Keratinocyte (primary cell): ENCODE data around the gene DECR2. TPM values are rescaled to one million over a fixed set of nuclear protein-coding genes. Genes with fewer than 3 reads are reported as not detected.
"Not testable (repeated sequence)": the region's sequence is repeated elsewhere in the genome, so short reads cannot be mapped to it uniquely, and the experiment has no call there.

ENCODE experiments used
- DNase-seq: peaks from one replicate; pipeline ENCODE4 v3.0.0-alpha.2; 2011; ENCODE audit warnings: low read depth, missing footprints, low spot score
- FAIRE-seq: peaks from 2 replicates; lab custom pipeline; 2011; peaks lifted over from hg19 to GRCh38; lab: Jason Lieb, UNC
- H2AFZ ChIP-seq: 2 replicates; pipeline ENCODE4 v1.6.0; 2012; ENCODE audit warnings: low read length, control low read depth, inconsistent platforms; ENCODE audit not compliant: control insufficient read depth
- H3K27ac ChIP-seq: 2 replicates; pipeline ENCODE4 v1.5.1; 2011; ENCODE audit warnings: low read length; ENCODE audit not compliant: control insufficient read depth, insufficient read depth
- H3K27me3 ChIP-seq: 3 replicates; pipeline ENCODE4 v1.6.0; 2011; ENCODE audit warnings: low read length; ENCODE audit not compliant: control insufficient read depth, insufficient read depth; ENCODE audit errors: extremely low read depth
- H3K36me3 ChIP-seq, 2 experiments: 2 replicates in 1 of 2; 3 replicates in 1 of 2; pipeline ENCODE4 v1.5.1; 2011; ENCODE audit warnings: low read length in 2 of 2, mild to moderate bottlenecking in 1 of 2; ENCODE audit not compliant: control insufficient read depth in 2 of 2, insufficient read depth in 2 of 2; ENCODE audit errors: extremely low read depth in 1 of 2
- H3K4me1 ChIP-seq: 3 replicates; pipeline ENCODE4 v1.5.1; 2011; ENCODE audit warnings: low read length; ENCODE audit not compliant: control insufficient read depth, insufficient read depth; ENCODE audit errors: extremely low read depth
- H3K4me2 ChIP-seq: 3 replicates; pipeline ENCODE4 v1.6.0; 2011; ENCODE audit warnings: low read depth, low read length; ENCODE audit not compliant: control insufficient read depth, insufficient read depth; ENCODE audit errors: extremely low read depth
- H3K4me3 ChIP-seq, 3 experiments: fragments of 200-600 bp in 1 of 3; sonication (generic) in 1 of 3; 2 replicates in 2 of 3; 3 replicates in 1 of 3; pipeline ENCODE4 v1.5.1; 2011 to 2016; ENCODE audit warnings: low read length in 3 of 3, mild to moderate bottlenecking in 3 of 3, control low read depth in 2 of 3, inconsistent platforms in 1 of 3, low read depth in 1 of 3, mixed read lengths in 1 of 3, mixed run types in 1 of 3, moderate library complexity in 1 of 3; ENCODE audit not compliant: control insufficient read depth in 2 of 3, insufficient read depth in 2 of 3; ENCODE audit errors: extremely low read depth in 1 of 3
- H3K79me2 ChIP-seq: 2 replicates; pipeline ENCODE4 v1.6.0; 2012; ENCODE audit warnings: low read length; ENCODE audit not compliant: control insufficient read depth, insufficient read depth
- H3K9ac ChIP-seq: 3 replicates; pipeline ENCODE4 v1.6.0; 2011; ENCODE audit warnings: low read length; ENCODE audit not compliant: control insufficient read depth, insufficient read depth; ENCODE audit errors: extremely low read depth
- H3K9me1 ChIP-seq: 3 replicates; pipeline ENCODE4 v1.6.0; 2011; ENCODE audit warnings: low read length; ENCODE audit not compliant: control insufficient read depth, insufficient read depth; ENCODE audit errors: extremely low read depth
- H3K9me3 ChIP-seq: 2 replicates; pipeline ENCODE4 v1.5.1; 2012; ENCODE audit warnings: low read depth, low read length; ENCODE audit not compliant: control insufficient read depth
- H4K20me1 ChIP-seq: 3 replicates; pipeline ENCODE4 v1.6.0; 2011; ENCODE audit warnings: low read length; ENCODE audit not compliant: control insufficient read depth, insufficient read depth; ENCODE audit errors: extremely low read depth
- EZH2 ChIP-seq: IDR thresholded peaks from one replicate; pipeline ENCODE4 v1.6.1; 2012; ENCODE audit warnings: inconsistent platforms, mild to moderate bottlenecking, low read length, moderate library complexity
- dilution Hi-C: fragments of 300-500 bp; cut with MboI; formaldehyde crosslinking; loops from one replicate; pipeline ENCODE4 v1.7.0; 2020; ENCODE audit warnings: low sequenced_read_pairs; ENCODE audit not compliant: extremely low pct_ligation_motif_present
- polyA plus RNA-seq, 5 experiments: library from polyadenylated mRNA; depleted of rRNA in 3 of 5; stranded (reverse) in 3 of 5; stranded (forward) in 1 of 5; unstranded in 1 of 5; fragments of >200 nt; gene quantifications; 1 replicate in 1 of 5; 2 replicates in 3 of 5; 3 replicates in 1 of 5; pipeline versions ENCODE4 v1.2.1 to v1.2.3, GENCODE V29; 2011 to 2012; ENCODE audit warnings: missing spikeins in 2 of 5, low read depth in 1 of 5, low replicate concordance in 1 of 5
- TF ChIP-seq, protein P1 (sequence below), 3 experiments: IDR thresholded peaks in 1 of 3; conservative IDR thresholded peaks in 1 of 3; optimal IDR thresholded peaks in 1 of 3; 2 replicates in 2 of 3; 3 replicates in 1 of 3; pipeline versions ENCODE3 to v1.5.1; 2011; ENCODE audit warnings: low read length in 3 of 3, mild to moderate bottlenecking in 3 of 3, moderate library complexity in 2 of 3, control low read depth in 1 of 3, inconsistent platforms in 1 of 3; ENCODE audit not compliant: insufficient read depth in 2 of 3; ENCODE audit errors: extremely low read depth in 1 of 3

Gene DECR2
- polyA plus RNA-seq, 1 donor (not counting 4 experiments of a cell fraction or from before 2014, with no cell fraction given): 14.2 TPM

DNA sequence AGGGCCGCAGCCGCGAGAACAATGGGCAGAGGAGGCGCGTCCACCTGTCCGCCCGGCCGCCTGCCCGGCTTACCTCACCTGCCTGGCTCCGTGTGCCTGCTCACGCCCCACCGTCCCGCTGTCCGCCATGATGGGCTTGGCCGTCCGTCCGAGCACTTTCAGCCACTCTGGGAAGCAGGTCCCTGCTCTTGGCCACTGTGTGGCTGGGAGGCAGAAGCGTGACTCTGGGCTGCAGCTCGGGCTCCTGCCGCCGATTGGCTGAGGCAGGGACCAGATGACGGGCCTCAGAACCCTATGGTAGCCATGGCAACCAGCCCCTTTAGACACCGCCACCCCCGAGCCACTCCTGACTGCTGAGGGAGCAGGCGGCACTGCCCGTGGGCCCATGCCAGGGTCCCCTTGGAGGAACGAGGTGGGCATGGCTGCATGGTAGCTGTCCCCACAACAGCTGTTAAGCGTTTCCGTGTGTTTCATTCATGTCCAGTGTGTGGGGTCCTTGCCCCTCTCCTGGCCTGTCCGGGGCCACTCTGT, 40.3 kb upstream of the DECR2 start:
- Histone ChIP-seq H3K4me2 (no peak overlapping the region), H3K27ac (no peak overlapping the region), H3K79me2 (no peaks in the 10 kb centered on the region), H3K4me3 (no peak overlapping the region), H3K9me1 (no peaks in the 10 kb centered on the region), H2AFZ (no peak overlapping the region), H3K9ac (no peak overlapping the region), H4K20me1 (no peaks in the 10 kb centered on the region), H3K4me1 (no peaks in the 10 kb centered on the region), H3K27me3 (peaks cover 9% of the 10 kb centered on the region), H3K9me3 (no peaks in the 10 kb centered on the region), H3K36me3 (peaks cover 0 to under 1% of the 10 kb centered on the region in 2 experiments)
- FAIRE-seq (no peak), DNase-seq (no peak)
- TF ChIP-seq, protein P1, sequence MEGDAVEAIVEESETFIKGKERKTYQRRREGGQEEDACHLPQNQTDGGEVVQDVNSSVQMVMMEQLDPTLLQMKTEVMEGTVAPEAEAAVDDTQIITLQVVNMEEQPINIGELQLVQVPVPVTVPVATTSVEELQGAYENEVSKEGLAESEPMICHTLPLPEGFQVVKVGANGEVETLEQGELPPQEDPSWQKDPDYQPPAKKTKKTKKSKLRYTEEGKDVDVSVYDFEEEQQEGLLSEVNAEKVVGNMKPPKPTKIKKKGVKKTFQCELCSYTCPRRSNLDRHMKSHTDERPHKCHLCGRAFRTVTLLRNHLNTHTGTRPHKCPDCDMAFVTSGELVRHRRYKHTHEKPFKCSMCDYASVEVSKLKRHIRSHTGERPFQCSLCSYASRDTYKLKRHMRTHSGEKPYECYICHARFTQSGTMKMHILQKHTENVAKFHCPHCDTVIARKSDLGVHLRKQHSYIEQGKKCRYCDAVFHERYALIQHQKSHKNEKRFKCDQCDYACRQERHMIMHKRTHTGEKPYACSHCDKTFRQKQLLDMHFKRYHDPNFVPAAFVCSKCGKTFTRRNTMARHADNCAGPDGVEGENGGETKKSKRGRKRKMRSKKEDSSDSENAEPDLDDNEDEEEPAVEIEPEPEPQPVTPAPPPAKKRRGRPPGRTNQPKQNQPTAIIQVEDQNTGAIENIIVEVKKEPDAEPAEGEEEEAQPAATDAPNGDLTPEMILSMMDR (optimal IDR thresholded peaks at IDR 0.05 in 1 of 3, IDR thresholded peaks at IDR 0.05 in 1 of 3, conservative IDR thresholded peaks at IDR 0.05 in 1 of 3; ENCODE audit: extremely low read depth in 1 of 3, insufficient read depth in 2 of 3, low read length in 3 of 3): no peak
- no peak for TF ChIP-seq EZH2
- dilution Hi-C loops: no loop called here

DNA sequence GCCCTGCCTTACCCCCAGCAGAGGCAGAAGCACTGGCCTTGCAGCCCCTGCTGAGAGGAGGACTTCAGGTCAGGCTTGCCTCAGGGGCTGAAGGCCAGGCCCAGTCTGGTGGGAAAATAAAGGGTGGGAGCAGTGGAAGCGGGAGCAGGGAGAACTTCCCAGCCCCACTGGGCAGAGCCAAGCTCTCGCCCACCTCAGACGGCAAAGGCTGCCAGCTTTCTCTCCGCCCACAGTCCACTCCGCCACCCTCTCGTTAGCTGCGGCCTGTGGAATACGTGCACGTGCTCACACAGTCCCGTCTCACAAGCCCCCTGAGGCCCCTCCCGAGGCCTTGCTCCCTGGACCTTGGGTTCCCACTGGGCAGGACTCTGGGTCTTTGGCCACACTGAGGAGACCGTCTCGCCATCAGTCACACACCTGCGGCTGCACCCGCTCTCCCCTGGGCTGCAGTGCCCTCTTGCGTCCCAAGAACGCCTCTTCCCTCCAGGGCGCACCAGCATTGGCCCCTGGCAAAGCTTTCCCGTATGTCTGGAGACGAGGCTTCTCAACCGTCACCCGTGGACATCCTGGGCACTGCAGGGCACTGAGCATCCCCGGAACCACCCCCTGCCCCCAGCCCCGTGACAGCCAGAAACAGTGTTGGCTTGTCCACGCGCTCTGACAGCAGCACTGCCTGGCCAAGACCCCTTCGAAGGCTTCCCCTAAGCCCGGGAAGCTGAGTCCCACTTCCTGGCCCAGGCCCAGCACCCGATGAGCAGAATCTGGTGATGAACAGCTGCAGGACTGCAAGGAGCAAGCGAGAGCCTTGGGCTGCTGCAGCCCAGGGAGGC, 39.6 kb upstream of the DECR2 start:
- no peaks in the 10 kb centered on the region for H4K20me1 ChIP-seq
- peaks cover 0 to 2% of the 10 kb centered on the region in 2 experiments for H3K36me3 ChIP-seq
- H2AFZ ChIP-seq: no peak overlapping the region
- FAIRE-seq: peak; percentile 56
- H3K9me3 ChIP-seq: no peaks in the 10 kb centered on the region
- peak overlapping the region; percentile 29 for H3K4me2 ChIP-seq
- DNase-seq: no peak
- dilution Hi-C loops: no loop called here
- H3K9me1 ChIP-seq: no peaks in the 10 kb centered on the region
- H3K79me2 ChIP-seq: no peaks in the 10 kb centered on the region
- no peak overlapping the region for H3K9ac ChIP-seq
- H3K27me3 ChIP-seq: peaks cover 9% of the 10 kb centered on the region
- TF ChIP-seq EZH2: no peak
- TF ChIP-seq, protein P1 (optimal IDR thresholded peaks at IDR 0.05 in 1 of 3, IDR thresholded peaks at IDR 0.05 in 1 of 3, conservative IDR thresholded peaks at IDR 0.05 in 1 of 3; ENCODE audit: extremely low read depth in 1 of 3, insufficient read depth in 2 of 3, low read length in 3 of 3): peak; percentile 82 to 99 (median 97)
- H3K27ac ChIP-seq: no peak overlapping the region
- H3K4me1 ChIP-seq: no peaks in the 10 kb centered on the region
- H3K4me3 ChIP-seq: no peak overlapping the region

DNA sequence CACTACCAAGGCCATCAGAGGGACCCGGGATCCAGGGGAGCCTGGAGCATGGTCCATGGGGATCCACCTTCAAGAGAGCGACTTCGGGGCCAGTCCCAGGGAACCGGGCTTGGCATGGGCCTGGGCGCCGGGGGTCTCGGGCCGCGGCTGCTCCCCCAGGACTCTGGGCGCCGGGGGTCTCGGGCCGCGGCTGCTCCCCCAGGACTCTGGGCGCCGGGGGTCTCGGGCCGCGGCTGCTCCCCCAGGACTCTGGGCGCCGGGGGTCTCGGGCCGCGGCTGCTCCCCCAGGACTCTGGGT, 39.0 kb upstream of the DECR2 start:
- dilution Hi-C loops, H3K4me2 ChIP-seq: not testable (repeated sequence)

More for the DNA sequence above, 39.0 kb upstream of the DECR2 start:
- not testable (repeated sequence) for H3K9ac ChIP-seq, H3K79me2 ChIP-seq, H3K4me3 ChIP-seq, H3K9me1 ChIP-seq, H4K20me1 ChIP-seq, H3K4me1 ChIP-seq, FAIRE-seq, H2AFZ ChIP-seq, H3K36me3 ChIP-seq, H3K27me3 ChIP-seq, DNase-seq, H3K9me3 ChIP-seq, H3K27ac ChIP-seq
